Measurements from ENCODE around the gene COL4A2.

COL4A2 gene

GRCh38 chr13:110548891-110549794, 242.1 kb downstream of the COL4A2 start:
- no peak for DNase-seq (ENCODE audit: low read depth in 4 of 4, low spot score in 1 of 4)

- DNase-seq (ENCODE audit: low read depth in 4 of 4, low spot score in 1 of 4): no peak
These were observed 242.7 kb downstream of the COL4A2 start for GRCh38 chr13:110549795-110550160.

DNA sequence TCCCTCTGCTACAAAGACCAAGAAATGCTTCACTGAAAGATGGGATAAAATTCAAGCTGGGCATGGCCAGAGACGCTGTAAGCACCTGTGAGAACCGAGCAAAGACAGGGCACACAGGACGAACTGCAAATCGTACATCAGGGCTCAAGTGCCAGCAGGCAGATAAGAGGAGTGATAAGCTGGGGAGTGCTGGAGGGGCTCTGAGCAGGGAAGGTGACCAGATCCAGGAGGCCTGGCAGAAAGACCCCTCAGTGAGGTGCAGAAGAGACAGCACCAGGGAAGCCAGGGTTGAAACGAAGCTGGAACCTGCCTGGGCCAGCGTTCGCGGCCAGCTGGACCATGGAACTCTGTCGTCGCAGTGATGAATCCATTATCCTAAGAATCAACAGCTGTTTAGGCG, 244.2 kb downstream of the COL4A2 start:
- no peak for DNase-seq (ENCODE audit: low read depth in 4 of 4, low spot score in 1 of 4)

DNA sequence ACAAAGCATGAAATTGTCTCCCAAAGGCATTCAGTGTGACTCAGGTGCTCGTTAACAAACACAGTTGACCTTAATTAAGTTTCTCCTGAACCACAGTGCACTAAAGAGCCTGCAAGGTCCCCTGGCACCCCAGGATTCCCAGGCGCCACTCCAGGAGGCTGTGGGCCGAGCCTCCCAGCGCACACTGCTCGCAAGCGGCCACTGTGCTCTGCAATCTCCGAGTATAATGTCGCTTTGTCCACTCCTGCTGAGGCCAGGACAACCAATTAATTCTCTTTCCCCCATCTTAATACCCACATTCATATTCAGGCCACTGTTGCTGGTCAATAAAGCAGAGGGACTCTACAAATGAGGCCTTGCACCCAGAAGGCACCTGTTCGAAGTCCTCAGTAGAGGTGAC, 245.7 kb downstream of the COL4A2 start:
- no peak for DNase-seq (ENCODE audit: low read depth in 4 of 4, low spot score in 1 of 4)

- DNase-seq (ENCODE audit: low read depth in 4 of 4, low spot score in 1 of 4): no peak
These were observed 246.3 kb downstream of the COL4A2 start for GRCh38 chr13:110553417-110553816.

DNA sequence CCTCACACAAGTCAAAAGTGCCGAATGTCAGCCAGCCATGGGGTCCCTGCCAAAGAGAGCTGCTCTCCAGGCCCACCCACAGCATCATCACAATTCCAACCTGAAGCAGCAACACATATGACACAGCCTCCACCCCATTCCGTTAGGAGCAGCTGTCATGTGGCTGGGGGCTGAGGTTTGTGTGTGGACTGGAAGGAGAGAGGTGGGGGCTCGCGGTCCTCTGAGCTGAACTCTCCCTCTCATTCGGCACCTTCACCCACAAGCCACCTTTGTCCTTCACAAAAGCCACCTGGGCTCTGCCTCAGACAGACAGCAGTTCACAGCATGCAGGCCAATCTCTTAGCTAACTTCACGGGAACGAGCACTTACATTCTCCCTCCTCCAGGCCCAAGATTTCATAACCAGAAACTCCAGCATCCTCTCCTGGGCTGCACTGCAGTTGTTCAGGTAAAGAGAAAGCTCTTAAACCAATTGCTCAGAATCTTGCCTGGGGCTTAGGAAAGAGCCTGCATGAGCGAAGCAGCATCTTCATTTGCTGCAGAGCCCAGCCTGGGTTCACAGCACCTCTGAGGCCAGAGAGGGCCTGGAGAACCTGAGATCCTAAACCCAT, 247.2 kb downstream of the COL4A2 start:
- DNase-seq (ENCODE audit: low read depth in 4 of 4, low spot score in 1 of 4): no peak

- no peak for DNase-seq (ENCODE audit: low read depth in 4 of 4, low spot score in 1 of 4)
These were observed 247.9 kb downstream of the COL4A2 start for GRCh38 chr13:110554946-110555345.

DNA sequence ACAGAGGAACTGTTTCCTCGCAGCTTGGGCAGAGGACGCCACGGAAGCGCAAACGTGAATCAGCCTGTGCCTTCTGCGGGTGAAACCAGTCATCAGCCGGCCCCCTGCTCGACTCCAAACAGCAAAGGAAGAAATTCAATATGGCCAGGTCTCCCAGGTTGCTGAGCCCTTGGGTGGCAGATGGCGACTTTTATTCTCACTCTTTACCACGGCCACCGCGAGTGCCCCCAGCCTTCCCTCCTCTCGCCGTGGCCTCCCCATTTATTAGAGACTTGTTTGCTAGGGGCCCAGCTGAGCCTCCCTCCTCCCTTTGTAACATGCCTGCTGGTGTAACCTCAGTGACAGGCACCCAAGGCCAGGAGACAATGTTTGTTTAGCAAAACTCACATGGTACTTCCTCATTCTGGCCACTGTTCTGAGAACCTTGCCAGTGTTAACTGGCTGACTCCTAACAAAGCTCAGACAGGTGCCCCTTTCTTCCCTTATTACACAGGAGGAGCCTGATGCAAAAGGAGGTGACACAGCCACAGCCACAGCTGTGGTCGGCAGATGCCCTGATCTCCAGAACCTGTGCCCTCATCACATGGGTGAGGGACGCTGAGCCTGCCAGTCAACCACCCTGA, 248.6 kb downstream of the COL4A2 start:
- no peak for DNase-seq (ENCODE audit: low read depth in 4 of 4, low spot score in 1 of 4)

- no peak for DNase-seq (ENCODE audit: low read depth in 4 of 4, low spot score in 1 of 4)
These were observed 249.1 kb downstream of the COL4A2 start for GRCh38 chr13:110556224-110556606.

GRCh38 chr13:110557082-110557481, 250.0 kb downstream of the COL4A2 start:
- no peak for DNase-seq (ENCODE audit: low read depth in 4 of 4, low spot score in 1 of 4)

DNA sequence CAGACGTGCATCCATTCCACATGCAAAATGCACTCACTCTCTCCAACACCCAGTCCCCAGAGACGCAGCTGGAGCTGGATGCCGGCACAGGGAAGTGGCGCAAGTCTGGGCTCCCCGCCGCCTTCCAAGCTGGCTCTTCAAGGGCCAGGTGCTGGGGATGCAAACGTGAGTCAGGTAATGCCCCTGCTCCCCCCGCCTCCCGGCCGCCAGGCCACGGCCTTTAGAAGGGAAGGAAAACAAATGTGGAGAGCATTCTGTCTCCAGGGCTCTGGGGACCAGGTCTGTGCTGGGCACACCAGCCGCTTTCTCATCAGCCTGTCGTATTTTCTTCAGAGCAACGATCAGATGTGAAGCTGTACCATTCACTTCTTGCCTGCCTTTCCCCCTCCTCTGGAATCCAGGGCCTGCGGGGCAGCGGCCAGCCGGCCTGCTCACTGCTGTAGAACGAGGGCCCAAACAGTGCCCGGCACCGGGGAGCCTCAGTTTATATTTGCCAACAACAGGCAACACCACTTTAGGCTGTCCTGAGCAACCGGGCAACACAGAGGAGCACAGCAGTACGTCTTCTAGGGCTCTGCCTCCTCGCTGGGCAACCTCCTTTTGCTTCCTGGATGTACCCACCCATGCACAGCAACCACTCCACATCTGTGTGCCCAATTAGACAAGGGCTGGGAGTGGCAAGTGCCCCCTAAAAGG, 250.7 kb downstream of the COL4A2 start:
- no peak for DNase-seq (ENCODE audit: low read depth in 4 of 4, low spot score in 1 of 4)

DNA sequence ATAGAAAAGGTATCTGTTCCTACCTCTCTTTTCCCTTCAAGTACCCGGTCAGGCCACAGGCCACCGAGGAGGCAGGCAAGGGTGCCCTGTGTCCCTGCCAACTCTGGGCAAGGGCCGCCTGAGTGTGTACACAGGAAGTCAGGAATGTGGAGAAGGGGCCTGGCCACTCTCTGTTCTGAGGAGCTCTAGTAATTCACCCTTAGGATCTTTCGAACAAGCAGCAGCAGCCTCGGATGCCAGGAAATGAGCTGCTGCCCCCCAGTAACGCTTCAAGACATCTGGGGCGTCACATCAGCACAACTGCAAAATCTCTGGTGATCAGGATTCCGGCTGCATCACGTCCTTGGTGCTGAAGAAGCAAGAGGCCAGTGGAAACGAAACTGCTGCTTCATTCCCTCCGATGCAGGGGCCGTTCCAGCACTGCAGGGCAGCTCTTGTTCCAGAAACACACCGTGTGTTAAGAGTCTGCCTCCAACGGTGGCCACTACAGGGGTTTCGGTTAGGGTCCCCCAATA, 252.4 kb downstream of the COL4A2 start:
- no peak for DNase-seq (ENCODE audit: low read depth in 4 of 4, low spot score in 1 of 4)

GRCh38 chr13:110559986-110560385, 252.9 kb downstream of the COL4A2 start:
- no peak for DNase-seq (ENCODE audit: low read depth in 4 of 4, low spot score in 1 of 4)

DNA sequence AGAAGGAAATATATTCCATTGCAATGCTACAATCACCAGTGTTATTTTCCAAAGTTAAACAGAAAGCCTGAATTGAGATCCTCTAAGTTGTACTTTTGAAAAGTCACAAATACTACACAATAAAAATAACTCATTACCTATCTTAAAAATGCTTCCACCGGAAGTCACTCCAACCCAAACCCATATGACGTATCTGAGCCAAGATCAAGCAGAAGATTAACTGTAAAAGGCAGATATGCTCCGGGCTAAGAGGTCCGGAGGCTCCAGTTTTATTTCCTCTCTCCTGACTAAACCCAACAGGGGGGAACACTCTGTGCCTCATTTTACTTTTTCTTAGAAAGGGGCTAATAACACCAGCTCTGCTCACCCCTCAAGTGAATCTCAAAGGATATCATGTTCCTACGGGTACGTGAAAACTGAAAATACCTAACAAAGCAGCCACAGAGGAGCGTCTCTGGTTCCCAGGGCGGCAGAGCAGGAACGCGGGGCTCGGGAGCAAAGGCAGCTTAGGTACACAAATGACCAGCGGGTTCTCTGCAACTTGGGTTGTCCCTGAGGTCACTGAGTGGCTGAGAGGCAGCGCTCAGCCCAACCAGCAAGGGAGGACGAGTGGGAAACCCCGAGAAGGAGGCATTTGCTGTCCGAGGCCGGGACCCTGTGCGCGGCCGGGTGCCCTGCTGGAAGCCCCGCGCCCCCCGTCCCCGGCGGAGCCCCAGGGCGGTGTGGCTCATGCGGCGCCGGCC, 253.7 kb downstream of the COL4A2 start:
- no peak for DNase-seq (ENCODE audit: low read depth in 4 of 4, low spot score in 1 of 4)

GRCh38 chr13:110561344-110562035, 254.4 kb downstream of the COL4A2 start, which contains the start of gene RAB20:
Gene RAB20, minus strand, starts transcription at chr13:110561722. Its CDS starts 203 bp downstream, at chr13:110561519.
- peak; percentile 6 to 53 (median 22) for DNase-seq (ENCODE audit: low read depth in 4 of 4, low spot score in 1 of 4)

DNA sequence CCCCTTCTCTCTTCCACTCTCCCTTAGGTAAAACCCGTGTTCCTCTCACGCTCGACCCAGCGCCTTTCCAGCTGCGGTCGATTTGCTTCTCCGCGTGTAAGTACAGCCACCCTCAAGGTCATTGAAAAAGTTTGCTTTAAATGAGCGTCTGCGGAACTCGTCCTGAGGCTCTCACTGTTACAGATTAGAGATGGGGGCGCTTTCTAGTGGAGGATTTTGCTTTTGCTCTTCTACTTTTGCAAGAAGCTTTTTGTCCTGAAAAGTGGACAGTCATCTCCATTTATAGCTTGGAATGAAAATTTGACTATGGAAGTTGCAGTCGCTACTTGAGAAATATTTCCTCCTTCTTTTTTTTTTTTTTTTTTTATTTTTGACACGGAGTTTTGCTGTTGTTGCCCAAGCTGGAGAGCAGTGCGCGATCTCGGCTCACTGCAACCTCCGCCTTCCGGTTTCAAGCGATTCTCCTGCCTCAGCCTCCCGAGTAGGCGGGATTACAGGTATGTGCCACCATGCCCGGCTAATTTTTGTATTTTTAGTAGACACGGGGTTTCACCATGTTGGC, 255.0 kb downstream of the COL4A2 start:
- DNase-seq (ENCODE audit: low read depth in 4 of 4, low spot score in 1 of 4): no peak

All from stimulated activated CD4-positive, alpha-beta T cell treated with anti-CD3 and anti-CD28 coated beads, Interleukin-1b, Interleukin-23, amount 100 ng/mL, for 24 hours (primary cell).